Amniotic stem cell (primary cell): Measurements from ENCODE around the gene MEI4.

Source experiments
- DNase-seq: peaks from one replicate; lab custom pipeline; 2025; lab: John Stamatoyannopoulos, UW

Gene MEI4

DNA sequence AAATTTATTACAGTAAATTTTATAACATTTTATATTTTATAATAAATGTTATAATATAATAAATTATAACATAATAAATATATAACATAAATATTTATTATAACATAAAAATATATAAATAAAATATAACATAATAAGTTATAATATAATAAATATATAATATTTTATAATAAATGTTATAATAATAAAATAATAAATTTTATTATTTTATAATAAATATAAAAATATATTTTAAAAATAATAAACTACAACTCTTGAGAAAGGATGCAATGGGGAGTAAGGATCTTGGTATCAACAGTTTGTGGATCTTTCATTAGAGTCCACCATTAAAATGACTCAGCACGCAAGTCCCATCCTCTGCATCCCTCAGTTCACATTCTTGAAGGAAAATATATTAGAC is 312.6 kb downstream of the MEI4 start:
- DNase-seq, result no peak

DNA sequence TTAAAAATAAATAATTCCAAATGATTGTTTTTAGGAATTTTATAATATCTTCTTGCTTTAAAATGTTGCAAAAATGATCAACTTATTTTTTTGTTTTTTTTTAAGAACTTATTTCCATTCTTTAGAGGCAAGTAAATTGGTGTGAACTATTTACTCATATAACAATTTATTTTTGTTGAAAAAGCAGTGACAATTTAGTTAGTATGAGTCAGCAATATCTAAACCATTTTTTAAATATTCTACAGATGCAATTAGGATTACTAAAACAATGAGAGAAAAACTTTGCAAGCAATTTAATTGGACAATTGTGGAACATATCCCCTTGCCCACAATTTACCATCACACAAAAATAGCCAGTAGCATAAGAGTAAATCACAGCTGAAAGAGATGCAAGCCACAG is 319.5 kb downstream of the MEI4 start:
- no peak for DNase-seq
